Loucy (cell line): Measurements from ENCODE around the gene DYNC1H1.

Experiments
- H2AFZ ChIP-seq: fragments of 200-600 bp; sonication (generic); 2 replicates; pipeline ENCODE4 v1.6.0; 2016; ENCODE audit warnings: antibody characterized with exemption, mild to moderate bottlenecking, low read length, moderate library complexity
- H3F3A ChIP-seq: fragments of 200-600 bp; 2 replicates; pipeline ENCODE4 v1.6.0; 2016; ENCODE audit warnings: antibody characterized with exemption, low read depth, mild to moderate bottlenecking
- H3K27me3 ChIP-seq: fragments of 200-600 bp; sonication (generic); 2 replicates; pipeline ENCODE4 v1.6.1; 2014; ENCODE audit warnings: low read length, mild to moderate bottlenecking; ENCODE audit not compliant: insufficient read depth, poor library complexity, severe bottlenecking
- H3K36me3 ChIP-seq: fragments of 200-600 bp; sonication (generic); 2 replicates; pipeline ENCODE4 v1.6.1; 2016; ENCODE audit warnings: low read length; ENCODE audit not compliant: insufficient read depth
- H3K4me1 ChIP-seq: fragments of 200-600 bp; sonication (generic); 2 replicates; pipeline ENCODE4 v1.5.1; 2014; ENCODE audit warnings: low read length, mild to moderate bottlenecking; ENCODE audit not compliant: insufficient read depth, poor library complexity, severe bottlenecking
- H3K4me2 ChIP-seq: fragments of 200-600 bp; sonication (generic); 2 replicates; pipeline ENCODE4 v1.6.0; 2014; ENCODE audit warnings: antibody characterized with exemption, low read length, low read depth, mild to moderate bottlenecking; ENCODE audit not compliant: poor library complexity, severe bottlenecking
- H3K4me3 ChIP-seq: fragments of 200-600 bp; sonication (generic); 2 replicates; pipeline ENCODE4 v1.5.1; 2014; ENCODE audit warnings: low read length, mild to moderate bottlenecking, mixed read lengths; ENCODE audit not compliant: poor library complexity, severe bottlenecking
- H3K79me2 ChIP-seq: fragments of 200-600 bp; sonication (generic); 2 replicates; pipeline ENCODE4 v1.6.1; 2014; ENCODE audit warnings: low read length; ENCODE audit not compliant: insufficient read depth
- H3K9ac ChIP-seq: fragments of 200-600 bp; sonication (generic); 2 replicates; pipeline ENCODE4 v1.6.0; 2014; ENCODE audit warnings: mild to moderate bottlenecking, low read depth, low read length, moderate library complexity; ENCODE audit not compliant: poor library complexity, severe bottlenecking
- H3K9me2 ChIP-seq: fragments of 200-600 bp; sonication (generic); replicated peaks from 2 replicates; pipeline ENCODE4 v1.6.1; 2016; ENCODE audit warnings: low read depth, low read length, mixed read lengths
- H3K9me3 ChIP-seq: fragments of 200-600 bp; sonication (generic); 2 replicates; pipeline ENCODE4 v1.6.1; 2014; ENCODE audit warnings: mild to moderate bottlenecking, antibody characterized with exemption, low read length, low read depth; ENCODE audit not compliant: insufficient read depth
- H4K20me1 ChIP-seq: fragments of 200-600 bp; sonication (generic); 2 replicates; pipeline ENCODE4 v1.6.0; 2014; ENCODE audit warnings: antibody characterized with exemption, low read length, mild to moderate bottlenecking; ENCODE audit not compliant: insufficient read depth, poor library complexity, severe bottlenecking
- CTCF ChIP-seq: fragments of 200-600 bp; sonication (generic); conservative IDR thresholded peaks from 2 replicates; pipeline ENCODE4 v1.5.1; 2014; ENCODE audit warnings: mild to moderate bottlenecking, antibody characterized with exemption, low read length
- EZH2phosphoT487 ChIP-seq: fragments of 200-600 bp; IDR thresholded peaks from 2 replicates; pipeline ENCODE4 v1.6.1; 2018; ENCODE audit warnings: antibody characterized with exemption, mild to moderate bottlenecking, moderate library complexity, borderline replicate concordance

Gene DYNC1H1

DNA sequence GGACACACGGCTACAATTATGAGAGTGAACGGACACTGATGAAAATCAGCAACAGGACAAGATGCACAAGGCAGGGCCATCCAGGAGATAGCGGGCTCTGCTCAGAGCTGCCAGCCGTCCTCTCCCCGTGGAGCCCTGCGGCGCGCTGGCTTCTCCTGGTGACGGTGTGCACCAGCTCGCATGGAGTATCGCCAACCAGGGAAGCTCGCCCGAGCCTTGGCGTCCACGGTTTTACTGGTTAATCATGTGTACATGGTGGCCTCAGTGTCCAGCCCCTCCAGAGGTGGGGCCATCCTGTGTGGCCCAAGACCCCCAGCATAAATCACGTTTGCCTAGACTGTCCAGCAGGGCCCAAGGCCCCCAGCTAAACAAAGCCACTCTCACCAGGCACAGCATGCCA, 31.2 kb upstream of the DYNC1H1 start:
- Histone ChIP-seq H3K27me3 (no peaks in the 10 kb centered on the region), H3K4me1 (no peaks in the 10 kb centered on the region), H3K9me2 (no peaks in the 10 kb centered on the region), H3K9ac (no peak overlapping the region), H3K4me3 (no peak overlapping the region), H3K4me2 (no peak overlapping the region), H2AFZ (no peak overlapping the region), H4K20me1 (no peaks in the 10 kb centered on the region), H3F3A (no peaks in the 10 kb centered on the region), H3K79me2 (no peaks in the 10 kb centered on the region), H3K36me3 (no peaks in the 10 kb centered on the region; the same call in 1 of the 2 replicates), H3K9me3 (no peaks in the 10 kb centered on the region)
- TF ChIP-seq CTCF, result no peak
- TF ChIP-seq EZH2phosphoT487, result no peak

- Histone ChIP-seq H3K4me1 (no peaks in the 10 kb centered on the region), H3K27me3 (no peaks in the 10 kb centered on the region), H3K9me2 (no peaks in the 10 kb centered on the region), H2AFZ (no peak overlapping the region), H3K79me2 (no peaks in the 10 kb centered on the region), H4K20me1 (no peaks in the 10 kb centered on the region), H3K9ac (no peak overlapping the region), H3K4me2 (no peak overlapping the region), H3K36me3 (no peaks in the 10 kb centered on the region), H3F3A (no peaks in the 10 kb centered on the region), H3K9me3 (no peaks in the 10 kb centered on the region), H3K4me3 (no peak overlapping the region)
- TF ChIP-seq EZH2phosphoT487 (no peak), CTCF (no peak)
These were observed 29.7 kb upstream of the DYNC1H1 start for GRCh38 chr14:101934601-101935150.

GRCh38 chr14:101937926-101938767, 26.2 kb upstream of the DYNC1H1 start:
- H3K9me3 ChIP-seq, result no peaks in the 10 kb centered on the region
- no peaks in the 10 kb centered on the region for H3K27me3 ChIP-seq
- H4K20me1 ChIP-seq, result no peaks in the 10 kb centered on the region
- no peaks in the 10 kb centered on the region for H3K36me3 ChIP-seq
- H3K9me2 ChIP-seq, result no peaks in the 10 kb centered on the region
- no peak overlapping the region for H3K4me2 ChIP-seq
- TF ChIP-seq EZH2phosphoT487 (no peak), CTCF (no peak)
- H3K4me3 ChIP-seq, result no peak overlapping the region
- no peaks in the 10 kb centered on the region for H3F3A ChIP-seq
- H3K79me2 ChIP-seq, result no peaks in the 10 kb centered on the region
- no peak overlapping the region for H2AFZ ChIP-seq
- no peak overlapping the region for H3K9ac ChIP-seq
- H3K4me1 ChIP-seq, result no peaks in the 10 kb centered on the region
